ENCODE measurements around the gene GPR137.

Gene GPR137

DNA sequence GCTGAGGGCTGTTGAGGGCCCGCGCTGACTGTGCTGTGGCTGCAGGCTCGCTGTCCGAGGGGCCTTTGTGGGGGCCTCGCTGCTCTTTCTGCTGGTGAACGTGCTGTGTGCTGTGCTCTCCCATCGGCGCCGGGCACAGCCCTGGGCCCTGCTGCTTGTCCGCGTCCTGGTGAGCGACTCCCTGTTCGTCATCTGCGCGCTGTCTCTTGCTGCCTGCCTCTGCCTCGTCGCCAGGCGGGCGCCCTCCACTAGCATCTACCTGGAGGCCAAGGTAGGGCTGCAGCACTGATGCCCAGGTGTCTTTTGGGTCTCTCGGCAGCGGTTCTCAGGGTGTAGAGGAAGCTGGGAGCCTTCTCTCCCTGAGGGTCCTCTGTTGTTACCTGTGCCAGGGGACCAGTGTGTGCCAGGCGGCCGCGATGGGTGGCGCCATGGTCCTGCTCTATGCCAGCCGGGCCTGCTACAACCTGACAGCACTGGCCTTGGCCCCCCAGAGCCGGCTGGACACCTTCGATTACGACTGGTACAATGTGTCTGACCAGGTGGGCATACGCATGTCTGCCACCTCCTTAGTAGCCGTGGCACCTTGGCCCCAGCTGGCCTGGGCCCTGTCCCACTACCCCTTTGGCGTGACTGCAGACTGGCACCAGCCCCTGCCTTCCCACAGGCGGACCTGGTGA is 2.2 kb downstream of the GPR137 start:
- no peak for DNase-seq

DNA sequence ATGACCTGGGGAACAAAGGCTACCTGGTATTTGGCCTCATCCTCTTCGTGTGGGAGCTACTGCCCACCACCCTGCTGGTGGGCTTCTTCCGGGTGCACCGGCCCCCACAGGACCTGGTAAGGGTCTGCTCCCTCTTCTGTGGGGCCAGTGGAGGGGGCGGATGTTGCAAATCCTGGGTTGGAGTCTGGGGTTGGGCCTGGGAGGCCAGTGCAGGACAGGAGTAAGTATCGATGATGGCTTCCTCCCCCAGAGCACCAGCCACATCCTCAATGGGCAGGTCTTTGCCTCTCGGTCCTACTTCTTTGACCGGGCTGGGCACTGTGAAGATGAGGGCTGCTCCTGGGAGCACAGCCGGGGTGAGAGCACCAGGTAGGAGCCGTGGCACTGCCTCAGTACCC is 2.7 kb downstream of the GPR137 start:
- no peak for DNase-seq

DNA sequence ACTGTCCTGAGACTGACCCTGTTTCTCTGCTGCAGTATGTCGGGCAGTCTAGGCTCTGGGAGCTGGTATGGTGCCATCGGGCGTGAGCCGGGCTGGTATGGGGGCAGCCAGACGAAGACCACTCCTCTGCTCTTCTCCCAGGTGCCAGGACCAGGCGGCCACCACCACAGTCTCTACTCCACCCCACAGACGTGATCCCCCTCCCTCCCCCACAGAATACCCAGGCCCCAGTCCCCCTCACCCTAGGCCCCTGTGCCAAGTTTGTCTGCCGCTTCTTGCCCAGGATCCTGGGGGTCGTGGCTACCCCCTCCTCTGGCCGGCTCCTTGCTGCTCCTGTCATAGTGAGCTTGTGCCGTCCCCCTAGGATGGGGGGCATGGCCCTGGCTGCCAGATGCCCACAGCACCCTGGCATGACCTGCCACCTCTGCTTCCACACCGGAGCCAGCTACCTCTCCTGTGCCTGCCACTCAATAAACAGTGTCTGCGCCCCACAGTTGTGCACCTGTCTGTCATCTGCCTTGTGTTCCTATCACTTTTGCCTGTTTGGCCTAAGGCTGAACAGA is 3.4 kb downstream of the GPR137 start:
- DNase-seq, result no peak

DNA sequence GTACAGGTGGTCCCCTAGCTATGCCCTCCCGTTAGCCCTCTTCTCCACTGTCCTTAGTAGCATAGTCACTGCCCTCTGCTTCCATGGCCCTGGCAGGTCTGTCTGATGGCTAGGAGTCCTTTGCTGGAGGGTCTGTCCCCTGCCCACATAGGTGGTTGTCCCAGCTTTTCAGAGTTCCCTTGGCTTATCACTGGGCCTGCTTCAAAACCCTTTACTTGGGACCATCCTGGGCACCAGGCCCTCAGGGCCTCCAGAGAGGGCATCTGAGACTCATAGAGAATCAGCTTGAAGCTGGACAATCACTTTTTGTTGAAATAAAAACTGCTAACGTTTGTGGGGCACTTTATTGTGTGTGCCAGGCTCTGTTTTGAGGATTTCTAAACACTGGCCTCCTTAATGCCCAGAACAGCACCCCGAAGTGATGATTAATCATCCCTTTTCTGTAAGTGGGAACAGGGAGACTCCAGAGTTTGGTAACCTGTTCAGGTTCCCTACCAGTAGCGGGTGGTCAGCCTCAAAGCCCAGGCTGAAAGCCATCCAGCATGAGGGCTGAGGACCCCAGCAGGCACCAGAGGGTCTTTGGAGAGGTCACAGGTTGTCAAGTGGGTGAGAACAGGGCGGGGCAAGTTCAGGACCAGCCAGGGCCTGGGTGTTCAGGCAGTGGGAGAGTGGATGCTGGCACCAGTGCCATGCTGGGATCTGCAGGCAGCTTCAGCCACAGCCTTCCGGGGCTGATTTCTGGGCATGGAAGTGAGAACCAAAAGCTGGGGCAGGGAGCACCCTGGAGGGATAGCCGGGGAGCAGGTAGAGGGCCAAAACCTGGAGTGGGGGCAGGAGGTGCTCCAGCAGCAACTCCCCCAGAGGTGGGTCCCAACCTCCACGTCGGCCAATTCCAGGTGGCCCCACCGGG is 5.0 kb downstream of the GPR137 start:
- no peak for DNase-seq

DNA sequence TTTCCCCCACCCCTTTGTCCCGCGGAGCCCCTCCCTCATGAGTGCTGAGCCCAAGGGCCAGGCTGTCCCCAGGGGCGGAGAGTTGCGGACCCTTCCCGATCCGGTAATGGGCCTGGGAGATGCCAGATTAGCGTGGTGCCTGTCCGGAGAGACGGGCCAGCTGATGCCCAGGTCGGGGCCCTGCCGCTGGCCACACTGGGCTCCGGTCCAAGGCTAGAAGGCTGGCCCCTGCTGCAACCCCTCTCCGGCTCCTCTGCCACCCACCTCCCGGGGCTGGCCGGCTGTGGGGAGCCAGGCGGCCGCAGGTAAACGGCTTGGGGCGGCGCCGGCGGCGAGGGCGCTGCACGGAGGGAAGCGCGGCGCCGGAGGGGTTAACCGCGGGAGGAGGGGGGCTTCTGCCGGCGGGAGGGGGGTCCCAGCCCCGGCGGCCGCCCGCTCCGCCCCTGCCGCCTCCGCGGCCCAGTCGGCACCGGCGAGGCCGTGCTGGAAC is 5.7 kb downstream of the GPR137 start, which contains the start of gene KCNK4:
TSS of gene KCNK4 (plus strand) at position 41 of the 490 bp plus-strand sequence. CDS start 1,717 bp downstream, outside the sequence.
- no peak for DNase-seq

DNA sequence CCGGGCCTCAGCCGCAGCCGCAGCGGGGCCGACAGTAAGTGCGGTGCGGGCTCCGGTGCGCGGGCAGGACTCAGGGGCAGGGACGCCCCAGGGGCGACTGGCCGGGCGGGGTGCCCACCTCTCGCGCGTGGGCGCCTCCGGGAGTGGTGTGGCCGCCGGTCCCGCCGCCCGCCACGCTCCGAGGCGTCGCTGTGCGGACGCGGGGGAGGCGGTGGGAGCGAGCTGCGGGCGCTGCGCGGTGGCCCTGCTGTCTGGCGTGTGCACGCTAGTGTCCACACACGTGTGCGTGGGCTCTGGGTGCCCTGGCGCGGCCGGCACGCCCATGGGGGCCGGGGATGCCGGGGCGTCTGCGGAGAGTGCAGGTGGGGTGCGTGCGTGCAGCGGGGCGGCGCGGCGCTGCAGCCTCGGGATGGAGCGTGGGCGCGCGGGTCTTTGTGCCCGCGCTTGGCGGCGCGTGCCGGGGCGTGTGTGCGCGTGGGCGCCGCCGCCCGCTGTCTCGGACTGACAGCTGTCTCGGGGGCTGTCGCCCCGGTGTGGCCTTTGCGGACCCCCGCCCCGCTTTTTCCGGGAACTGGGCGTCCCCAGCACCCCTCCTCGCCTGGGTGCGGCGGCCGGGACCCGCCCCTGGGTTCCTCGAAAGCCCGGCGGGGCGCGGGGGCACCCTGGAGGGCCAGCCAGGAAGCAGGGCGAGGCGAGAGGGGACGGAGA is 6.3 kb downstream of the GPR137 start:
- DNase-seq, result no peak

DNA sequence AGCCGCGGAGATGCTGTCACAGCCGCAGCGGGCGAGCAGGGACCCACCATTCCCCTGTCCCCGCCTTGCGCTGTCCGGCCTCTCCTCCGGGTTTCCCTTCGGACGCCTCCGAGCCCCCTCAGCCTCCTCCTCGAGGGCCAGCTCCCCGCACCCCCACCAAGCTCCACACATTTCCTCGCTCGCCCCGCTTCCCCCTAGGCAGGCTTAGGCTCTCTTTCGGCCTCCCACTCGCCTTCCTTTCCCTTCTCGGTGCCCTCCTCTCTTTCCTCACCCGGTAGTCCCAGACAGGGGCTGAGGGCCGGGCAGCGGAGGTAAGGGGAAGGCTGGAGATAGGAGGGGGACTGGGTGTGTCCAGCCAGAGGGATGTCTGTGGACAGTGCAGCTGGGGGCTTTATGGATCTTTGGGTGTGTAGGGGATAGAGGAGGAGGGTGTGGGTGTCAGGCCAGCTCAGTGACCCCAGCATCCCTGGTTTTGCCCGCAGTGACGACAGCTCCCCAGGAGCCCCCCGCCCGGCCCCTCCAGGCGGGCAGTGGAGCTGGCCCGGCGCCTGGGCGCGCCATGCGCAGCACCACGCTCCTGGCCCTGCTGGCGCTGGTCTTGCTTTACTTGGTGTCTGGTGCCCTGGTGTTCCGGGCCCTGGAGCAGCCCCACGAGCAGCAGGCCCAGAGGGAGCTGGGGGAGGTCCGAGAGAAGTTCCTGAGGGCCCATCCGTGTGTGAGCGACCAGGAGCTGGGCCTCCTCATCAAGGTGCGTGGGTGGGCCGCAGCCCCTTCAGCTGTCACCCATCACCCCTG is 7.0 kb downstream of the GPR137 start:
- no peak for DNase-seq

DNA sequence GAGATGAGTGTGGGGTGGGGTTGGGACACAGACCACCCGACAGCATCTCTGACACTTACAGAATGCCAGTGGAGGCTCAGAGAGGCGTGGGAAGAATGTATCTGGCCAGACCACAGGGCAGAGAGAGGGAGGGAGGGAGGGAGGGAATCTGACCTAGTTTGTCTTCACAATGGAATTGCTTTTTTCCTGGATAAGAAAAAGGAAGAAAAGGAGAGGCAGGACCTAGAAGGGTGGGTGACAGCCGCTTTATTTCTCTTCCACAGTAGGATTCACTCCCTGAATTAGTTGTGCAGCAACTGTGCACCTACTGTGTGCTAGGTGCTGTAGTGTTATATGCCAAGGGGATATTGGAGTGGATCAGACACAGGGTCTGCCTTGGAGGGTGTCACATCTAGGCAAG is 9.1 kb downstream of the GPR137 start:
- no peak for DNase-seq

DNA sequence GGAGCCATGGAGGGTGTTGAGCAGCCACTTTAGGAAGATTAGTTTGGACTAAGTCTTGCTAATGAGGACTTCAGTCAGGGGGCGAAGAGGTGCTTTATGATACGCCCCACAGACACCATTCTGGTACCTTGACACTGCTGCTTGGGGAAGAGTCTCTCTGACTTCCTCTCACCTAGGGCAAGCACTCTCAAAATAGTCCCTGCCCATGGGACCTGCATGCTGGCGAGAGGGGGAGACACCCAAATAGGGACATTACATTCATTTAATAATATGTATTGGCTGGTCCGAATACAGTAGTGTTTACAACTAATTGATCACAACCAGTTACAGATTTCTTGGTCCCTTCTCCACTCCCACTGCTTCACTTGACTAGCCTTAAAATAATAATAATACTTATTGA is 10.1 kb downstream of the GPR137 start:
- DNase-seq, result no peak

DNA sequence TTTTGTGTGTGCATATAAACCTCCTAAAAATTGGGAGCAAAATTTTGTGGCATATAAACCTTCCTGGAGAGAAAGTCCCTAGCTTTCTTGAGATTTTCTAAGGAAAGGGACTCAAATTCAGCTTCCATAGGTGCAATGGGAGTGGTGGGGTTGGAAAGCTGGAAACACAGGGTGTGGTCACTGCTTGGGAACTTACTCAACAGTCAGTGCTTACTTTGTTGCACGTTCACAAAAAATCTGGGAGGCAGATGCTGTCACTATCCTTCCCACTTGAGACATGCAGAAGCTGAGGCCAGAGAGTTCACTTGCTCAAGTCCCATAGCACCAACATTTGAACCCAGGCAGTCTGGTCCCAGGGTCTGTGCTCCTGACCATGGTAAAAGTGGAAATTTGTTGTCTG is 10.6 kb downstream of the GPR137 start:
- no peak for DNase-seq

DNA sequence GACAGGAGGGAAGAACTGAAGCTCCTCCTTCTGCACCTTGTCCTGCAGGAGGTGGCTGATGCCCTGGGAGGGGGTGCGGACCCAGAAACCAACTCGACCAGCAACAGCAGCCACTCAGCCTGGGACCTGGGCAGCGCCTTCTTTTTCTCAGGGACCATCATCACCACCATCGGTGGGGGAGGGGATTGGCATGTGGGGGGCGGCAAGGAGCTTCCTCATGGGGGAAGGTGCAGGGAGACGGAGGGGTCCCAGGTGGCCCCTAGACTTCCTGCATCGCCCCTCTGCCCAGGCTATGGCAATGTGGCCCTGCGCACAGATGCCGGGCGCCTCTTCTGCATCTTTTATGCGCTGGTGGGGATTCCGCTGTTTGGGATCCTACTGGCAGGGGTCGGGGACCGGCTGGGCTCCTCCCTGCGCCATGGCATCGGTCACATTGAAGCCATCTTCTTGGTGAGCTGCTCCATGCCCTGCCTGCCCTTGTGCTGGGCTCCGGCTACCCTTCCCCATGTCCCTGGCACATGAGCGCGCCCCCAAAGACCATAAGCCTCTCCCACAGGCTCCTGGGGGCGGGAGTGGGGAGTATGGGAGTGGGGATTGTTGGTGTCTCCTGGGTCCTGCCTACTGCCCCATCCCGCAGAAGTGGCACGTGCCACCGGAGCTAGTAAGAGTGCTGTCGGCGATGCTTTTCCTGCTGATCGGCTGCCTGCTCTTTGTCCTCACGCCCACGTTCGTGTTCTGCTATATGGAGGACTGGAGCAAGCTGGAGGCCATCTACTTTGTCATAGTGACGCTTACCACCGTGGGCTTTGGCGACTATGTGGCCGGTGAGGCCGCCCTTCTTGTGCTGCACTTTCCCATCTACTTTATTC is 11.4 kb downstream of the GPR137 start:
- DNase-seq, result no peak

DNA sequence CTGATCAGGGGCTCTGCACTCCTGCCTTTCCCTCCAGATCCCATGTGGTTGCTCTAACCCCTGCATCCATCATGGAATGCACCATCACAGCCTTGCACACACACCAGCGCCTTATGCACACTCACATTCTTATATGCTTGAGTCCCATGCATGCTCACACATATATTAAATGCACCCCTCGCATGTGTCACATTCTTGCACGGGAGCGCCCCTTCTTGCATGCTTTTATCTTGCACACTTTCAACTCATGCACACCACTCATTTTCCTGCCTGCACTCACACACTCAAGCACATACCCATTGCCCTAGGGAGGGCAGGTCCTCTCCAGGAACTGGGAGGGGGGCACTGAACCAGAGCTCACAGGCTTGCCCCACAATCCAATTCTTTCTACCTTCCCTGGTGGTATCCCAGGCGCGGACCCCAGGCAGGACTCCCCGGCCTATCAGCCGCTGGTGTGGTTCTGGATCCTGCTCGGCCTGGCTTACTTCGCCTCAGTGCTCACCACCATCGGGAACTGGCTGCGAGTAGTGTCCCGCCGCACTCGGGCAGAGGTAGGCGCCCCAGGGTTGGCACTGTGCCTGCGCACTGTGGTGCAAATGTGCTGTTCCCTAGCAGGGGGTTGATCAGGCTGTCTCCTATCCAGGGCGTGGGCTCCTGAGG is 12.2 kb downstream of the GPR137 start:
- DNase-seq, result no peak

DNA sequence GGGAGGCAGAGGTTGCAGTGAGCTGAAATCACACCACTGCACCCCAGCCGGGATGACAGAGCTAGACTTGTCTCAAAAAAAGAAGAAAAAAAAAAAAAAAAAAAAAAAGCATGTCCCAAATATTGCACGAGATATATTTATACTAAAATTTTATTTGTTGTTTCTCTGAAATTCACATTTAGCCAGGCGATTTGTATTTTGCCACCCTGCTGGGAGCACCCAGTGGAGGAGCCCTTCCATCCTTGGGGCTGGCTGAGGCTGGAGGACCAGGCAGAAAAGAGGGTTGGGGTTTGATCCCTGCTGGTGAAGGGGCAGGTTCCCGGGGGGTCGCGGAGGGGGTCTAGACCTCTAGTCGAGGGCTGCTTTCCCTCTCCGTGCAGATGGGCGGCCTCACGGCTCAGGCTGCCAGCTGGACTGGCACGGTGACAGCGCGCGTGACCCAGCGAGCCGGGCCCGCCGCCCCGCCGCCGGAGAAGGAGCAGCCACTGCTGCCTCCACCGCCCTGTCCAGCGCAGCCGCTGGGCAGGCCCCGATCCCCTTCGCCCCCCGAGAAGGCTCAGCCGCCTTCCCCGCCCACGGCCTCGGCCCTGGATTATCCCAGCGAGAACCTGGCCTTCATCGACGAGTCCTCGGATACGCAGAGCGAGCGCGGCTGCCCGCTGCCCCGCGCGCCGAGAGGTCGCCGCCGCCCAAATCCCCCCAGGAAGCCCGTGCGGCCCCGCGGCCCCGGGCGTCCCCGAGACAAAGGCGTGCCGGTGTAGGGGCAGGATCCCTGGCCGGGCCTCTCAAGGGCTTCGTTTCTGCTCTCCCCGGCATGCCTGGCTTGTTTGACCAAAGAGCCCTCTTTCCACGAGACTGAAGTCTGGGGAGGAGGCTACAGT is 13.6 kb downstream of the GPR137 start:
- DNase-seq, result no peak

DNA sequence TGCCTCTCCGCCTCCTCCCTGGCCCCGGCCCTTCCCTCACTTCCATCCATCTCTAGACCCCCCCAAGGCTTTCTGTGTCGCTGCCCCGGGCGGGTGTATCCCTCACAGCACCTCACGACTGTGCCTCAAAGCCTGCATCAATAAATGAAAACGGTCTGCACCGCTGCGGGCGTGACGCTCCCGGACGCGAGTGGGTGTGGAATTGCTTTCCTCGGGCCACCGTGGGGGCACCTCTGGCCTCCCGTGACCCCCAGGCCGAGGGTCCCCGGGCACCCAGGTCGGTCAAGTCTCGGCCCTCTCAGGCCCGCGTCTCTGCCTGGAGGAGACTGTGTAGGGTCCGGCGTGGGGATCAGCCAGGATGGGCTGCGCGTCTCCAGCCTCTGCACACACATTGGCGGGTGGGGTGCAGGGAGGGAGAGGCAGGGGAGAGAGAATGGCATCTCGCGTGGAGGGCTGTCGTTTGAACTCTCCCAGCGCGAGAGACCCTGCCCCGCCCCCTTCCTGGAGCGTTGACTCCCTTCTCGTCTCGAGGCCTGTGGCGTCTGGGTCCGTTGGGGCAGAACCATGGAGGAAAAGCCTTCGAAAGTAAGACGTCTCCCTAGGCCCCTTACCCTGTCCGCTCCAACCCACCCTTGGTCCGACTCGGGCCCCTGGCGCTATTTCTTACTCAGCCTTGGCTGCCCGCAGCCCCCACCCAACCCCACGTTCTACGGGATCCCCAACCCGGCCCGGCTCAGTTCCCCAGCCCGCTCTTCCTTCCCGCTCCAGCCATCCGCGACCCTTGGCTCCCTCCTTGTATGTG is 14.4 kb downstream of the GPR137 start, which contains the start of gene CATSPERZ:
TSS of gene CATSPERZ (plus strand) at position 512 of the 802 bp plus-strand sequence. CDS start at position 565, 53 bp downstream.
- DNase-seq, result no peak

DNA sequence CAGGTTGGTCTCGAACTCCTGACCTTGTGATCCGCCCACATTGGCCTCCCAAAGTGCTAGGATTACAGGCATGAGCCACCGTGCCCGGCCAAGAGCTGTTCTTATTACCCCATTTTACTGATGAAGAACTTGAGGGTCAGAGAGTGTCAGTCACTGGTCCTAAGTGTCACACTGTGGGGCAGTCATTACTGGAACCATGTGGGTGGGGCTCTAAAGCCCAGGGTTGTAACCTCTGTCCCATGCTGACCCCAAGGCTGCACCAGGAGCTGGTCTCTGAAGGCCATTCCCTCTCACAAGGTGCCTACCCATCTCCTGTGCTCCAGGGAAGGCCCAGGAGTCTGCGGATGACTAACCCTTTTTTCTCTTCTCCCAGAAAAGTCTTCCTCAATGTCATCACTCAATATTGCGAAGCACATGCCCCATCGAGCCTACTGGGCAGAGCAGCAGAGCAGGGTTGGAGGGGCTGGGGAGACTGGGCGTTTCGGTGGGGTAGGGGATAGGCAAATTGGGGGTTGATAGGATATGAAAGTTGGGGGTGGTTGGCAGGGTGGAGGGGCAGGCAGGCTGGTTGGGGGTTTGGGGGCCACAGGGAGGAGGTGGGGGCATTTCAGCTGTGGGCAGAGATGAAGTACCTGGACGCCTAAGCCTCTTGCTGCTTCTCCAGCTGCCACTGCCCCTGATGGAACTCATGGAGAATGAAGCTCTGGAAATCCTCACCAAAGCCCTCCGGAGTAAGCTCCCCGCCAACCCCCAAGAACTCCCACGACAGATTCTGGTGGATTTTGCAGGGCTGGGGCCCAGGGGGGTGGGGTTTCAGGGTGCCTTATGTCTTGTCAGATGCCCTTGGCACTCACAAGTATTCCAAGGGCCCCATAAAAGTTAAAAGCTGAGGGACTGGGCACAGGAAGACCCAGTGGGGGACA is 17.7 kb downstream of the GPR137 start:
- DNase-seq, result no peak

DNA sequence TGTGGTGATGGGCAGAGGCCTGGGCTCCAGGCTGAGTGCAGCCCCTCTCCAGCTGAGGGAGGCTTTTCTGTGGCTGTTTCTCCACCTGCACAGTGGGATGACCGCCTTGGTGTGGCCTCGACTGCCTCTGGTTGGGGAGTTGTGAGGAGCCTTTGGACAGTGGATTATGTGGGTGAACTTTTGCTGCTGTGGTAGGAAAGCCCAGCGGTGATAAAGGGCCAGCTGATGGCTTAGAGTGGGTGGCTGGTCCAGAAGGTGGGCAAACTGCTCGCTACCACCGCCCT is 18.3 kb downstream of the GPR137 start:
- DNase-seq, result no peak

DNA sequence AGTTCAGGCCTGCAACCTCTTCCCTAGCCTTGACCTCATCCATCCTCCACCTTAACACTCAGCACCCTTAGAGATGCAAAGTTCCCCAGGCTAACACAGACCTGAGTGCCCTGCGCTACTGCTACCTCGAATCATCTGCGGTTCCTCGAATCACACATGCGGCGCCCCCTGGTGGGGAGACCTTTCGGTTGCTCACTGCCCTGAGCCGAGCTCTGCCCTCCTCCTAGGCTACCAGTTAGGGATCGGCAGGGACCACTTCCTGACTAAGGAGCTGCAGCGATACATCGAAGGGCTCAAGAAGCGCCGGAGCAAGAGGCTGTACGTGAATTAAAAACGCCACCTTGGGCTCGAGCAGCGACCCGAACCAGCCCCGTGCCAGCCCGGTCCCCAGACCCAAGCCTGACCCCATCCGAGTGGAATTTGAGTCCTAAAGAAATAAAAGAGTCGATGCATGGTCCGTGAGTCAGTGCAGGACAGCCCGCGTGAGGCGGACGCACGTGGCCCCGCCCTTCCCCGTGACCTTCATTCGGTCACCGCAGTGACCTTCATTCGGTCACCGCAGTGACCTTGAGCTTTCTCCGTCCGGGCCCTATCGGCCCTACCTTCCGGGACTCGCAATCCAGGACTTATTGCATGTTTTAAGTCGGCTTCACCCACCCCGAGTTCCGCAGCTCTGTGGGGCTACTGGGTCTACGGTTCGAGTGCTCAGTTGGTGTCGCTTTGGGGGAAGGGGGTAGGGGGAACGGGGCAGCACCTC is 18.8 kb downstream of the GPR137 start:
- peak; percentile 94 to 95 for DNase-seq
